Large intestine (tissue), 3 donors: Measurements from ENCODE around the gene PEG3. TPM values are rescaled to one million over a fixed set of nuclear protein-coding genes. Genes with fewer than 3 reads are reported as not detected.

ENCODE experiments used
- DNase-seq, 2 donors: peaks; one replicate each; pipeline versions ENCODE4 v3.0.0 to v3.0.0-alpha.2; 2013
- H3K27ac ChIP-seq: one replicate; pipeline ENCODE4 v1.5.1; 2013; ENCODE audit warnings: low read length
- H3K27me3 ChIP-seq: 2 replicates; pipeline ENCODE4 v1.6.1; 2013; ENCODE audit warnings: low read length; ENCODE audit not compliant: control insufficient read depth, insufficient read depth
- H3K36me3 ChIP-seq: 2 replicates; pipeline ENCODE4 v1.6.1; 2013; ENCODE audit warnings: low read length; ENCODE audit not compliant: control insufficient read depth, insufficient read depth
- H3K4me1 ChIP-seq: one replicate; pipeline ENCODE4 v1.6.1; 2013; ENCODE audit warnings: low read length; ENCODE audit not compliant: control insufficient read depth, insufficient read depth
- H3K4me3 ChIP-seq: one replicate; pipeline ENCODE4 v1.5.1; 2013; ENCODE audit warnings: low read length
- H3K9me3 ChIP-seq: one replicate; pipeline ENCODE4 v1.6.1; 2013; ENCODE audit warnings: mild to moderate bottlenecking, low read depth, low read length, moderate library complexity; ENCODE audit not compliant: control insufficient read depth
- WGBS: methylation state at CpG from one replicate; pipeline ENCODE4 v1.1.5; 2013; ENCODE audit warnings: low lambda C conversion rate; ENCODE audit not compliant: insufficient coverage; 5-methylcytosine and 5-hydroxymethylcytosine counted together
- polyA plus RNA-seq: library from polyadenylated mRNA; unstranded; fragments of 120-200 nt; gene quantifications from one replicate; pipeline ENCODE4 v1.2.1, GENCODE V29; 2013

PEG3 gene
- polyA plus RNA-seq, 1 donor: 24.4 TPM

- no peaks in the 10 kb centered on the region for H3K36me3 ChIP-seq
- DNase-seq: no peak
- H3K4me3 ChIP-seq: no peak overlapping the region
- no peaks in the 10 kb centered on the region for H3K27me3 ChIP-seq
- peaks cover 2% of the 10 kb centered on the region for H3K9me3 ChIP-seq
- no CpG with 5 or more reads among the region's 5 CpGs for WGBS
- no peak overlapping the region for H3K27ac ChIP-seq
- H3K4me1 ChIP-seq: no peaks in the 10 kb centered on the region
Observed at GRCh38 chr19:56832352-56832928, 8.1 kb downstream of the PEG3 start.

GRCh38 chr19:56831255-56831654 lies 9.3 kb downstream of the PEG3 start:
- H3K36me3 ChIP-seq: no peaks in the 10 kb centered on the region

GRCh38 chr19:56829596-56829995 lies 10.9 kb downstream of the PEG3 start:
- Histone ChIP-seq H3K36me3 (no peaks in the 10 kb centered on the region), H3K4me3 (no peak overlapping the region), H3K27ac (no peak overlapping the region), H3K27me3 (no peaks in the 10 kb centered on the region), H3K4me1 (no peaks in the 10 kb centered on the region), H3K9me3 (no peaks in the 10 kb centered on the region)
- WGBS: no CpG with 5 or more reads among the region's 6 CpGs
- DNase-seq: no peak

More at GRCh38 chr19:56831255-56831654, 9.3 kb downstream of the PEG3 start:
- no peaks in the 10 kb centered on the region for H3K9me3 ChIP-seq
- WGBS: no CpG with 5 or more reads among the region's 2 CpGs
- H3K27me3 ChIP-seq: no peaks in the 10 kb centered on the region
- H3K27ac ChIP-seq: no peak overlapping the region
- no peak overlapping the region for H3K4me3 ChIP-seq
- H3K4me1 ChIP-seq: no peaks in the 10 kb centered on the region
- DNase-seq: no peak

- H3K36me3 ChIP-seq: no peaks in the 10 kb centered on the region
- H3K27ac ChIP-seq: no peak overlapping the region
- no peaks in the 10 kb centered on the region for H3K9me3 ChIP-seq
- no peak overlapping the region for H3K4me3 ChIP-seq
- DNase-seq: no peak
- no peaks in the 10 kb centered on the region for H3K27me3 ChIP-seq
- H3K4me1 ChIP-seq: no peaks in the 10 kb centered on the region
- WGBS: no CpG with 5 or more reads among the region's 2 CpGs
Observed at GRCh38 chr19:56827708-56828107, 12.8 kb downstream of the PEG3 start.

GRCh38 chr19:56823956-56824355 lies 16.6 kb downstream of the PEG3 start:
- Histone ChIP-seq H3K36me3 (no peaks in the 10 kb centered on the region), H3K27ac (no peak overlapping the region), H3K4me1 (no peaks in the 10 kb centered on the region), H3K9me3 (no peaks in the 10 kb centered on the region), H3K4me3 (no peak overlapping the region), H3K27me3 (no peaks in the 10 kb centered on the region)
- no peak for DNase-seq
- no CpG with 5 or more reads among the region's 6 CpGs for WGBS

- H3K27me3 ChIP-seq: no peaks in the 10 kb centered on the region
- no peaks in the 10 kb centered on the region for H3K9me3 ChIP-seq
- H3K4me1 ChIP-seq: no peaks in the 10 kb centered on the region
- no peaks in the 10 kb centered on the region for H3K36me3 ChIP-seq
- no CpG with 5 or more reads among the region's 12 CpGs for WGBS
- no peak for DNase-seq
- no peak overlapping the region for H3K4me3 ChIP-seq
- H3K27ac ChIP-seq: no peak overlapping the region
Observed at GRCh38 chr19:56823417-56823816, 17.1 kb downstream of the PEG3 start.

- DNase-seq: no peak
- H3K36me3 ChIP-seq: no peaks in the 10 kb centered on the region
- H3K27ac ChIP-seq: no peak overlapping the region
- no peaks in the 10 kb centered on the region for H3K27me3 ChIP-seq
- H3K4me3 ChIP-seq: no peak overlapping the region
- no peaks in the 10 kb centered on the region for H3K9me3 ChIP-seq
- H3K4me1 ChIP-seq: no peaks in the 10 kb centered on the region
- WGBS: no CpG with 5 or more reads among the region's 5 CpGs
Observed at GRCh38 chr19:56822755-56823154, 17.8 kb downstream of the PEG3 start.

GRCh38 chr19:56821675-56822074 lies 18.9 kb downstream of the PEG3 start:
- WGBS: 80% methylated on average over 1 of the region's 6 CpGs
- DNase-seq: no peak
- Histone ChIP-seq H3K27ac (no peak overlapping the region), H3K4me3 (no peak overlapping the region), H3K4me1 (no peaks in the 10 kb centered on the region), H3K9me3 (no peaks in the 10 kb centered on the region), H3K36me3 (peaks cover 7% of the 10 kb centered on the region), H3K27me3 (no peaks in the 10 kb centered on the region)

GRCh38 chr19:56821209-56821608 lies 19.3 kb downstream of the PEG3 start:
- peaks cover 9% of the 10 kb centered on the region for H3K36me3 ChIP-seq
- H3K27me3 ChIP-seq: no peaks in the 10 kb centered on the region
- no peaks in the 10 kb centered on the region for H3K9me3 ChIP-seq
- DNase-seq: no peak
- no CpG with 5 or more reads among the region's 5 CpGs for WGBS
- no peaks in the 10 kb centered on the region for H3K4me1 ChIP-seq
- H3K4me3 ChIP-seq: no peak overlapping the region
- no peak overlapping the region for H3K27ac ChIP-seq

GRCh38 chr19:56819166-56819565 lies 21.4 kb downstream of the PEG3 start:
- no CpG with 5 or more reads among the region's 2 CpGs for WGBS
- Histone ChIP-seq H3K9me3 (no peaks in the 10 kb centered on the region), H3K27ac (no peak overlapping the region), H3K27me3 (no peaks in the 10 kb centered on the region), H3K4me1 (no peaks in the 10 kb centered on the region), H3K4me3 (no peak overlapping the region), H3K36me3 (peaks cover 11% of the 10 kb centered on the region)
- DNase-seq: no peak

- Histone ChIP-seq H3K27me3 (no peaks in the 10 kb centered on the region), H3K36me3 (peaks cover 11% of the 10 kb centered on the region), H3K27ac (no peak overlapping the region), H3K4me3 (no peak overlapping the region), H3K4me1 (no peaks in the 10 kb centered on the region), H3K9me3 (no peaks in the 10 kb centered on the region)
- DNase-seq: no peak
- no CpG with 5 or more reads among the region's 7 CpGs for WGBS
Observed at GRCh38 chr19:56814656-56815055, 25.9 kb downstream of the PEG3 start.
